ENCODE measurements around the gene MRPS35.
"Not testable (repeated sequence)": the region's sequence is repeated elsewhere in the genome, so short reads cannot be mapped to it uniquely, and the experiment has no call there.

The MRPS35 gene

DNA sequence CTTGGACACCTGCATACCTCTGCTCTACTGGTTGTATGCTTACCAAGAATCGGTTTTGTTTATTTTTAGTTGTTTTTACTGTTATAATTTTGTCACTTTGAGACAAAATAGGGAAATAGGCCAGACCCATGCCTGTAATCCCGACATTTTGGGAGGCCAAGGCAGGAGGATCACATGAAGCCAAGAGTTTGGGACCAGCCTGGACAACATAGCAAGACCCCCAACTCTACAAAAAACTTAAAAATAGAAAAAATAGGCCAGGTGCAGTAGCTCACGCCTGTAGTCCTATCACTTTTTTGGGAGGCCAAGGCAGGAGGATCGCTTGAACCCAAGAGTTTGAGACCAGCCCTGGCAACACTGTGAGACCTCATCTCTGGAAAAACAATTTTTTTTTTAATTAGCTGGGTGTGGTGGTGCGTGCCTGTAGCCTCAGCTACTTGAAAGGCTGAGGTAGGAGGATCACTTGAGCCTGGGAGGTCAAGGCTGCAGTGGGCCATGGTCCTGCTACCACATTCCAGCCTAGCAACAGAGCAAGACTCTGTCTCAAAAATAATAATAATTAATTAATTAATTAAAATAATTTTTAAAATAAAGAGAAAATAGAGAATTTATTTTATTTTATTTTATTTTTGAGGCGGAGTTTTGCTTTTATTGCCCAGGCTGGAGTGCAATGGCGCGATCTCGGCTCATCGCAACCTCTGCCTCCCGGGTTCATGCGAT is 1.3 kb upstream of the MRPS35 start:
- no peak for DNase-seq

DNA sequence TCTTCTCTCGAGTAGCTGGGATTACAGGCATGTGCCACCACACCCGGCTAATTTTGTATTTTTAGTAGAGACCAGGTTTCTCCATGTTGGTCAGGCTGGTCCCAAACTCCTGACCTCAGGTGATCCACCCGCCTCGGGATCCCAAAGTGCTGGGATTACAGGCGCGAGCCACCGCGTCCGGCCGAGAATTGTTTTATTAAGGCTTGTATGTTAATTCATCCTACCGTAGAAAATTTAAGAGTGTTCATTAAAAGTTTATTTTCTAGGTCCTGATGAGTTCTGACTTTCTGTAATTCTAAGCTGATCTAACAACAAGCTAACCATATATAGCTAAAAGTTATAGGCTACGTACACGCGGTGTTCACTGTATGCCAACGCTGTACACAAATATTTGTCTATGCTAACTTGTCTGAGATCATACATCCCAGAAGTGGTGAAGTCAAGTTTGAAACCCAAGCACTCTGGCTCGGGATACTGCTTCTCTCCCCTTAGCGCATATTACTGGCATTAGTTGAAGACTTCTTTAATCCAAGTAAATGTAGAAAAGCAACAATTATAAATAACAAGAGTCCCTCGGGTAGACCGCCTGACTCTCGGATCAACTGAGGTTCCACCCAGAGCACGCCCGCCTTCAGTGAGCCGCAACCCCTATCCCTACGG is 570 bp upstream of the MRPS35 start:
- peak in 1 of 5 donors; percentile 17 for DNase-seq

DNA sequence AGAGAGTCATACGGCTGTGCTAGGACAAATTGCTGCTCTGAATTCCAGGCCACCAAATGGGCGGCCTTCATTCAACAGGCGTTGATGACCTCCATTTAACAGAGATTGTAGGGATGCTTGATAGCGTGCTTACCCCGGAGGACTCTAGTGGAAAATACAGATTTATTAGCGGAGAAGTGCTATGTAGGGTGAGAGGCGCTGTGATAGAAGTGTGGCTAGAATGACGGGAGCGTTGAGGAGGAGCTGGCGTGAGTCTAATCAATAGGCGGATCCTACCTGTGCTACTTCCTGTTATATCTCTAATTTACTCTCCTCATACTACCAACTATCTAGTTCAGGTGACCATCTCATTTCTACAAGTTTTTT is 668 bp downstream of the MRPS35 start:
- DNase-seq = peak in 1 of 5 donors; percentile 13

DNA sequence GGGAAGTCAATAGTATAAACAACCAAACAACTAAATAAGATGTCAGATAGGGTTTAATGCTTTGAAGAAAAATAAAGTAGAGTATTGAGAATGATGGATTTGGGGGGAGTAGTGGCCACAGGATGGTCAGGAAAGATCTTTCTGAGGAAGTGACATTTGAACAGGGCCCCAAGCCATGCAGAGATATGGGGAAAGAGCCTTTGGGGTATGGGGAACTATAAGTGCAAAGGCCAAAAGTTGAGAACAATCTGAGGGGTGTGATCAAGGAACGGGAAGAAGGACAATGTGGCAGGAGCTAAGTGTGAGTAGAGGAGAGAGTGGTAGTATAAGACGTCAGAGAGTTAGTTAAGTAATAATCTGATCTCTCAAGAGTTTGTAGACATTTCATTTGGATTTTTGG is 1.3 kb downstream of the MRPS35 start:
- no peak for DNase-seq

DNA sequence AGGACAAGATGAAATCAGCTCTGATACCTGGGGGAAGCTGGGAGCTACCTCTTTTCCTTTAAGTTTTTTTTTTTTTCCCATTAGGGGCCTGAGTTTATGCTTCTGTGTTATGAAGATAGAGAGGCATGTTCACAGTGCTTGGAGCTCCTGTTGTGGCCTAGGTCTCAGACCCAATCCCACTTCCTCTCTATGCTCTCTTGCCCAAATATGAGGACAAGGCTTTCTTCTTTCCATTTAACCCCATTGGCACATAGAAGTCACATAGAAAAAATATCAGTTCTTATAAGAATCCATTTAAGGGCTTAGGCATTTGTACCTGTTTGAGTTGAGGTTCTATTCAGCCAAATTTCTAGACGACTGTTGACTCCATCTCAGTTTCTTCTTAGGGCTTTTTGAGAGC is 12.6 kb downstream of the MRPS35 start:
- no peak for DNase-seq

DNA sequence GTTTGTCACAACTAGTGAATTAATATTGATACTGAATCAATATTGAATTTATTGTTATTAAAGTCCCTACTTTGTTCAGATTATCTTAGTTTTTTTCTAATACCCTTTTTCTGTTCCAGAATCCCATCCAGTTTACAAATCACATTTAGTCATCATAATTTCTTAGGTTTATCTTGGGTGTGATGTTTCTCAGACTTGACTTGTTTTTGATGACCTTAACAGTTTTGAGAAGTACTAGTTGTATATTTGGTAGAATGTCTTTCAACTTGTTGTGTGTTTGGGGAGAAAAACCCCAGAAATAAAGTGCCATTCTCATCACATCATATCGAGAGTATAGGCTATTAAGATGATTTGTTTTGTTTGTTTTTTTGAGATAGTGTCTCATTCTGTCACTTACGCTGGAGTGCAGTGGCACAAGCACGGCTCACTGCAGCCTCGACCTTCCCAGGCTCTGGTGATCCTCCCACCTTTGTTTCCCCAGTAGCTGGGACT is 19.5 kb downstream of the MRPS35 start:
- no peak for DNase-seq

DNA sequence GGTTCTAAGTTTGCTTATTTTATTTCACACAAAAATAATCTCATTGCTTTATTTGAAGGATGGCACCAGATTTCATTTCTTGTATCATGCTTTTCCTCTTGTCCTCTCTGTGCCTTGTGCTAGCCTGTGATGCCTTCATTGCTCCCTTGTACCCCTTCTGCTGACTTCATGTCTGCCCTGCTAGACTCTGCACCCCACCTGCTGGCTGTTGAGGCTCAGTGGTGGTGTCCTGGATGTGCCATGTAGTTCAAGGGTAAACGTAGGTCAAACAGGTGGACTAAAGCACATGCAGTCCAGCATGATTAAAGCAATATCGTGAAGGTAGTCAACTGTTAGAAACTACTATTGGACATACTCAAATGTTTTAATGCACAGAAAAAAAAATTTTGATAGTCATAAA is 21.6 kb downstream of the MRPS35 start:
- DNase-seq = peak in 1 of 5 donors; percentile 6

DNA sequence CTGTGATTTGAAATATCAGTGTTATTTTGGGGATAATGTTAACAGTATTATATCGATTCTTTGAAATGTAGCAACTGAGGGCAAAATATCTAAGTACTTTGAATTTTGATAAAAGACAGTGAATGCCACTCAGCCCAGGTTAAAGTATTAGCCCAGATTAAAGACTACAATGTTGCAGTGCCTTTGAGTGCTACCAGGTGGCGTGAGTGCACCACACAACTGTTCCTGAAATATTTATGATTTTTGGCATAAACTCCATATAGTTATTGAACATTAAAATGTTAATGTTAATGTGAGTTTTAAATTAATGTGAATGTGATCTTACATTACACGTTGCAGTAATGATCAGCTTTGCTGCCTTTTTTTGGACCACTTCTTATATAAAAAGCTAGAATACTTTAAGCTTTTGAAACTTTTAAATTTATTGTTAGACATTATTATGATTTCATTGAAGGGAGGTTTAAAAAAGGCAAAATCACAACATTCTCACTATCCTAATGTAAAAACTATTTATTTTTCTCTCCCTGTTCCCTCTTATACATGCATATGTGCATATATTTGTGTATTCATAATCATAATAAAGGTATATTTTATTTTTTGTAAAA is 22.5 kb downstream of the MRPS35 start:
- peak in 2 of 5 donors; percentile 19 to 32 for DNase-seq

DNA sequence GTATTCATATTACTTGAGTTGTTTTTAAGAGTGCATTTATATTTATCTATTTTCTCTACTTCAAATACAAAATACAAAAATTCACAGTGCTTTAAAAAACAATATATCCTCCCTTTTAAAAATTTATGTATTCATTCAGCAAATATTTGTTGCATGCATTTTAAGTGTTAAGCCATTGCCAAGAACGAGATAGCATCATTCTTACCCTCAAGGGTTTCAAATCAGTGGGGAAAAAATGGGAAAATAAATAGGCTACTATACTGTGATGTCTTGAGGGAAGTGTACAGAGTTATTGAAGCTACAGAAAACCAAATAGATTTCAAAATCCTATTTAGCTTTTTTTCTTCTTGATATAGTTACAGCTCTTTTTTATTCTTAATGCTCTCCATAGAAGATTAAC is 23.2 kb downstream of the MRPS35 start:
- DNase-seq = no peak

DNA sequence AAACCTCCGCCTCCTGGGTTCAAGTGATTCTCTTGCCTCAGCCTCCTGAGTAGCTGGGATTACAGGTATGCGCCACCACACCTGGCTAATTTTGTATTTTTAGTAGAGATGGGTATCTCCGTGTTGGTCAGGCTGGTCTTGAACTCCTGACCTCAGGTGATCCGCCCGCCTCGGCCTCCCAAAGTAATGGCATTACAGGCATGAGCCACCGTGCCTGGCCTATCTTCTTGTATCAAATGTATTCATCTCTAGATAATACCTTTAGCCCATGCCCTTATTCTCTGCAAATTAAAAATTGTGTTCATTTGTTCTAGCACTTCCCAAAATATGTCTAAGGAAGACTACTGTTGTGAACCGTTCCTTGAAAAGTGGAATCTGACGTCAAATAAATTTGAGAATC is 23.7 kb downstream of the MRPS35 start:
- DNase-seq = not testable (repeated sequence)

DNA sequence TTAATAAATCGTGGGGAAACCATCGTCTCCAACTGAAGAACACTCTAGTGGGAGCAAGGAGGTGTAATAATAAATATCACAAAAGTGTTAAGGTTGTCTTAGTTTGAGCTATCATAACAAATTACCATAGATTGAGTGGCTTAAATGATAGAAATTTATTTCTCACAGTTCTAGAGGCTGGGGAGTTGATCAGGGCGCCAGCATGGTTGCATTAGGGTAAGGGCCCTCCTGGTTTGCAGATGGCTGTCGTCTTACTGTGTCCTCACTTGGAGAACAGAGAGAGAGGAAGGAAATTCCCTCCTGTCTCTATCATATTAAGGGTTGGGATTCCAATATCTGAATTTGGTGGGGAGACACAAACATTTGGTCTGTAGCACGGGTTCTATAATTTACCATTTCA is 33.0 kb downstream of the MRPS35 start:
- DNase-seq = no peak

DNA sequence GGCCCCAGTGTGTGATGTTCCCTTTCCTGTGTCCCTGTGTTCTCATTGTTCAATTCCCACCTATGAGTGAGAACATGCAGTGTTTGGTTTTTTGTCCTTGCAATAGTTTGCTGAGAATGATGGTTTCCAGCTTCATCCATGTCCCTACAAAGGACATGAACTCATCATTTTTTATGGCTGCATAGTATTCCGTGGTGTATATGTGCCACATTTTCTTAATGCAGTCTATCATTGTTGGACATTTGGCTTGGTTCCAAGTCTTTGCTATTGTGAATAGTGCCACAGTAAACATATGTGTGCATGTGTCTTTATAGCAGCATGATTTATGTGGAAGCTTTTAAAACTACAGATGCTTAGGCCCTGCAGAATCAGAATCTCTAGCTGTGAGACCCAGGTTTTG is 35.1 kb downstream of the MRPS35 start:
- not testable (repeated sequence) for DNase-seq

DNA sequence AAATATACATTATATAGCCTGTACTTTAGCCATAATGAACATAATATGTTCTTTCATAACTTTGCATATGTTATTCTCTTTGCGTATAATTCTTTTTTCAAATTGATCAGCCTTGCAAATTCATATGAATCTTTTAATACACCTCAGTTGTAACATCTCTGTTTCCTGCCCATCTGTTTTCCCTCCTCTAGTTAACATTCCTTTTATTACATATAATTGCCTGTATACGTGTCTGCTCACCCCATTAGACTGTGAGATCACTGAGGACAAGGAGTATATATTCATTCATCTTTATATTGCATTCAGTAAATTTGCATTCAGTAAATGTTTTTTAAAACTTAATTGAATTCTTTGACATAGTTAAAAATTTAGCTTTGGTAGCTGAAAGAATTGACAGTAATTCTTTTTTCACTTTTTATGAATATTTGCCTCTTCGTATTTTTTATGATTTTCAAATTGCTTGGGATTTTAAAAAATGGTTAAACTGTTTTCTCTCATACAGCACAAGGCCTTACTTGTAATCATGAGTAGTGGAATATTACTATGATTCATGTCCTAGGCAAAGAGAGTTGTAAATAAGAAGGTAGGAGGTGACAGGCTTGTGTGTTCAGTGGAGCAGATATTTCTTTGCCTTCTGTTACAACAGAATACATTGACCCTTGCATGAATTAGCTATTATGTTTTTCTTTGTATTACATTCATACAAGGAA is 36.6 kb downstream of the MRPS35 start:
- DNase-seq = no peak

DNA sequence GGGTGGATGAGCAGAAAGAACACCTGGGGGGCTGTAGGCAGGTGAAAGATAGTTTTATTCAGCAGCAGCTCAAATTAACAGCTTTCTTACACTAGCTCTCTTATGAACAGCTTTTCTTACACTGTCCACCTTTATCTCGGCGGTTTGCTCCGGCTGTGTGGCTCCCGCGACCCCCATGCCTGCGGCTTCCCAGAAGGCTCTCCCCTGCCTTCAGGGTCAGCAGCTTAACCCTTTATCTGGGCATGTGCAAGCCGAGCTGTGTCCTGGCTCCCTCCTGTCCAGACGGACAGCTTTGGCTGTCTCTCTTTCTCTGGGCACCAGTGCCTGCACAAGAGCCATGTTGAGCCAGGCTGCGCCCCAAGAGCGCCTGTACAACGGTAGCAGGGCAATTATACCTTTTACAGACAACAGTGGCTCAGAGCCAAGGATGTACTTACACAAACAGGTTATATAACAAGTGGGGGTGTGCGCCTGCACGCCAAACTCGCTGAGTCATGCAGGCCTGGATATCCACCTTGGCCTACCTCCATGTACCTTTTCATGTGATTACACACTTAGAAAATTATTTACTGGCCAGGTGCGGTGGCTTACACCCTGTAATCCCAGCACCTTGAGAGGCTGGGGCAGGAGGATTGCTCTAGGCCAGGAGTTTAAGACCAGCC is 40.9 kb downstream of the MRPS35 start:
- DNase-seq = no peak

DNA sequence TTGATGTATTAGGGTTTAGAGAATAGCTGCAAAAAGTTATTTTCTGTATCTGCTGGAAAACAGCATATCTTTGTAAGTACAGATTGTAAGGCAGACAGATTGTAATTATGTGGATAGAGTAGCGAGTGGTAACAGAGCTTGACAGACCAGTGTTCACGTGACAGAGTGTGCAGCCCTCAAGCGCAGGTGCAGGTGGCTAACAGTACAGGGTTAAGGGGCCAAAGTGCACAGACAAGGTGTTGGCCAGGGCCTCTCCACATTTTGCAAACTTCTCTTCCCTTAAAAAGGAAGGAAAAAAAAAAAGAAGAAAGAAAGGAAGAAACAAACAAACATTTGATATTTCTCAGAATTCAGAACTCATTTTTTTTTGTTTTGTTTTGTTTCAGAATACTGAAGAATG is 44.2 kb downstream of the MRPS35 start:
- DNase-seq = no peak

DNA sequence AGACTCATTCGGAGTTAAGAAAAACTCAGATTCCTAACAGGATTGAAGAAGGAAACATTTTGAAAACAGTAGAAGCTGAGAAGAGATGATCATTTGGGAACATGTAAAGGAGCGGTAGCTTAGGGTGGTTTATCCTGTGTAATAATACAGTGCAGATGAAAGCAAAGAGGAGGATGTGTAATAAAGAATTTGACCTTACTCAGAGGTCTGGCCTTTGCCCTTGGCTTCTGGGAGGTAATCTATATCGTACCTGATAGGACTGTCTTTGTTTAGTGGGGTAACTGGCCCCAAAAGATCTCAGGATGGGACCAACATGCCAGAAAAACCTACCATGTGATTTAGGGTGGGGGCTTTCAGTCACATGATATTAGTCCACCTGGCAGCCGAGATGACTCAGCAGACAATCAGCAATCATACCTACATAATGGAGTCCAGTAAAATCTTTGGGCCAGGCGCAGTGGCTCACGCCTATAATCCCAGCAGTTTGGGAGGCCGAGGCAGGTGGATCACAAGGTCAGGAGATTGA is 46.1 kb downstream of the MRPS35 start:
- no peak for DNase-seq

DNA sequence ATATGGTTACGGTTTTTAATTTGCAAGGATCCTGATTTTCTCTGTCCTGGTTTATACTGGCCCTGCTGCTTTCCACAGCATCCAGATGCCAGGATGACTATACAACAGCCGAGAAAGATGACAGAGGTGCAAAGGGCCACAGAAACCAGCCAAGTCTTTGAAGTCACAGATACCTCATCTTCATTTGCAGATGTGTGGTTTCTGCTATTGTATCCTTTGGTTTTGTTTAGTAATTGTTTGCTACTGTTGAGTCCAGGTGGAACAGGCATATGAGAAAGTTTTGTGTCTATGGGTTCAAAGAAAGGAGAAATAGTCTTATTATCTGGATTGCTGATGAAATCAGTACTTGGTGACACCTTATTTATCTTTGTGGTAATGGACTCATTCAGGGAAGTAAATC is 52.1 kb downstream of the MRPS35 start:
- peak in 1 of 5 donors; percentile 47 for DNase-seq

DNA sequence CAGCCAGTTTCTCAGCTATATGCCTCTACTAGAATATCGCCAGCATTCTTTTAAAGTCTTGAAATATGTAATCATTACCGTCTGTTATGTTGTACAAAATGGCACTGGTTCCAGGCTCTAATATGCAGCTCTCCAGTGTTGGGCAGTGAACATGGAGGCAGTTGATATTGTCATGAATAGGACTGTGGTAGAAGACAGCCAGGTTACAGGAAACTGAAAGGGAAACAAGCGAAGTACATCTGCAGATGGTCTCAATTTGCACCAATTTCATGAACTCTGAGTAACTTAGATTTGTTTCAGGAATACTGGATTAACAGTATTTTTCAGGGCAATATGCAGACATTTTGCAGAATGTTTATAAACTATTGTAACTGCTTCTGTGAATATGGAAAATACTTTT is 56.0 kb downstream of the MRPS35 start:
- DNase-seq = no peak

DNA sequence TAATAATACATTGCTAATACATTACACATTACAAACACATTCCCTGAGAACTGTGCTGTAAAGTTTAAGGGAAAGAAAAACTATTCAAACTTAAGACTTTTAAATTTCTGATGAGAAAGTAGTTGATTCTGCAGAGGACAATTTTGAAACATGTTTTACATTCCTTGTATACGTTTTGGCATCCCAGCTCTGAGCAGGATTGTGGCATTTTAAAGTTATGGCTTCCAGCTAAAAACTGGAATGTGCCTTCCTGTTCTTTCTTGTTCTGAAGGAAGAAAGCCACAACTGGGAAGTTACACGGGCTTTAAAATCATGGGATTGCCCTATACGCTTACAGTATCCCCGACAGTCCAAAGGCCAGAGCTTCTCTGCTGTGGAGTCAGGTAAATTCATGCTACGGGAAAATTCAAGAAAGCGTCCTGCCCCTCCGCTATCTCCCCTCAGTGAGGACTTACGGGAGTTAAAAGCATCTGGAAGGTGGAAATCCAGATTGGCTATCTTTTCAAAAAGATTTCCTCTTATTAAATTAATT is 58.6 kb downstream of the MRPS35 start:
- no peak for DNase-seq

DNA sequence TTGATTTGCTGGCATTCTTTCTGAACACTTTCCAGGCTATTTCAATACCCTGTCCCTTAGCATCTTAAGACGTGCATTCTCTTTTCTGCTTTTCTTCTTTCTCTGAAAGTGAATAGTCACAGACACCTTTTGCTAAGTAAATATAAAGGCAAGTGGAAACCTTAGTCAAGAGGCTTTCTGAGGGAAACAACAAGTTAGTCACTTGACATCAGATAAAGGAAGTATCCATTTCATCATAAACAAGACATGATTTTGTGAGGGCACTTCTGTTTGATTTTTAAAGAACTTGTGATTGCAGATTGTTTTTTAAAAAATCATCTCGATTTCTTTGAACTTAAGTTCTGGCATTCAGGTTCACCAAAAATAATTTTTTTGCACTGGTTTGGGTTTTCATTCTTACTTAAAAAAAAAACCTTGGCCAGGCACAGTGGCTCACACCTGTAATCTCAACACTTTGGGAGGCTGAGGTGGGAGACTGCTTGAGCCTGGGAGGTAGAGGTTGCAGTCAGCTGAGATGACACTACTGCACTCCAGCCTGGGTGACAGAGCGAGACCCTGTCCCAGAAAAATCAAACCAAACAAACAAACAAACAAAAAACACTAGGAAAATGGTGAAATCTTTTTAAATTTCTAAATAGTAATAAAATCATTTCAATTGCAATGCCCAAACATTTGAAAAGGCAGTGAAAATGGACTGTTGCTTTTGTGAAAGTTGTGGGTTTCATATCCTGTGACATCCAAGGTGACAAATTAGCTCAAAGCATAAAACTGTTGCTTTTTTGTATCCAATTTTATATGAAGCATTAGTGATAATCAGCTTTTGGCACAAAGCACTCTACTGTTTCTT is 61.1 kb downstream of the MRPS35 start:
- no peak for DNase-seq

DNA sequence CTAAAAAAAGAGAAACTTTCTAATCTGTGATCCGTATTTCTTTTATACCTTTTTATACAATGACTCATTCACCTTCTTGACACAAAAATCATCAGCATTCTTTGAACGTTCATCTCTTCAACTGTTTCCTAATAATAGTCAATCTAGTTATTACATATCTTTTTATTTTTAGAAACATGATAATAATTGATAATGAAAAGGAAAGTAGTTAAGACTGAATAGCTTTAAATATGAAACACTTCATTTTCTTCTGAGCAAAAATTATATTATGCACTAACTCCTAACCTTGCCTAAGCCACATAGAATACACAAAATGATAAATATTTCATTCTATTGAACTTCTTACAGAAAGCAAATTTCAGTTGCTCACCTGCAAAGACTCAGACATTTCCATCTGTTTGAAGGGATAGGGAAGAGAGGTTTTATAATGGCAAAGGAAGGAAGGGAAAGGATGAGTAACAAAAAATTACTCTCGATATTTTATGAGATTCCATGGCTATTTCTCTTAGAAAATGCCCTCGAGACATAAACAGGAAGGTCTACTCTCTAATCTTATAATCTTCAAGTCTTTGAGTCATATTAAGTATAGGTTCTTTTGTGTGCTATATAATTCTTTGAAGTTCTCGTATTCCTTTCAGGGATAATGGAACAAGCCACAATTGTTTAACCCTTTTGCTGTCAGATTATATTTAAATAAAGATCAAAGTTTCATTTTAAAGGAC is 61.9 kb downstream of the MRPS35 start:
- no peak for DNase-seq

Data from T-helper 1 cell (primary cell).